Right cardiac atrium (tissue), 5 donors: ENCODE measurements around the gene TSFM. TPM values are rescaled to one million over a fixed set of nuclear protein-coding genes. Genes with fewer than 3 reads are reported as not detected.

Source experiments
- ATAC-seq, 2 donors: fragments of 200-7000 bp; cut with Tn5 transposase; one replicate each; pipeline versions ENCODE4 v1.8.0 to v1.9.1; 2020; ENCODE audit warnings: moderate library complexity in 2 of 2, mild to moderate bottlenecking in 1 of 2
- DNase-seq, 3 donors: peaks; one replicate each; pipeline ENCODE4 v3.0.0-alpha.2; 2020
- H3K27ac ChIP-seq: one replicate; pipeline ENCODE4 v1.5.1; 2013; ENCODE audit warnings: mild to moderate bottlenecking, low read length, control low read depth, moderate library complexity
- H3K27me3 ChIP-seq: one replicate; pipeline ENCODE4 v1.6.1; 2013; ENCODE audit not compliant: control insufficient read depth, insufficient read depth
- H3K4me1 ChIP-seq: one replicate; pipeline ENCODE4 v1.6.1; 2013; ENCODE audit warnings: low read length; ENCODE audit not compliant: control insufficient read depth, insufficient read depth
- H3K4me3 ChIP-seq: one replicate; pipeline ENCODE4 v1.5.1; 2013; ENCODE audit warnings: low read length, control low read depth
- H3K9me3 ChIP-seq: one replicate; pipeline ENCODE4 v1.6.1; 2013; ENCODE audit warnings: low read length; ENCODE audit not compliant: control insufficient read depth
- WGBS: extraction: QIAGEN DNeasy Blood & Tissue Kit; methylation state at CpG from one replicate; pipeline ENCODE4 v1.1.7; 2013; 5-methylcytosine and 5-hydroxymethylcytosine counted together
- intact Hi-C, 4 donors: fragments of 100-400 bp; cut with DNase I; formaldehyde crosslinking; loops; one replicate each; pipeline versions ENCODE4 v1.11.0 to v1.14.0; 2022 to 2023
- polyA plus RNA-seq: library from polyadenylated mRNA; stranded (reverse); fragments of 200-250 nt; gene quantifications from one replicate; pipeline ENCODE4 v1.2.3, GENCODE V29; 2013
- total RNA-seq, 4 donors: library from RNA; stranded (reverse); fragmentation: NEBNext Ultra II Directional; extraction: Animal tissue kit (Norgen Biotek cat#: 25700); gene quantifications; one replicate each; pipeline ENCODE4 v1.2.1, GENCODE V29; 2021
- donor health status: healthy with polysubstance abuse.
- donor health status: DM: no; HTN: yes; CAD: no.
- donor health status: DM: no; HTN: no; CAD: no.
- donor health status: DM: no; HTN: yes; CAD: no; lungs with severe emphysema.
- donor health status: DM: yes; HTN: yes; CAD: no.

TSFM gene
- total and polyA plus RNA-seq, 5 donors: 28.9 to 50.7 (median 33.5) TPM

GRCh38 chr12:57838594-57839302 is 56.2 kb downstream of the TSFM start:
- peaks cover 67% of the 10 kb centered on the region for H3K4me1 ChIP-seq
- peak overlapping the region; percentile 84 for H3K27ac ChIP-seq
- intact Hi-C loops: no loop called here
- peak; percentile 2 to 27 for ATAC-seq
- no peak for DNase-seq
- no peak overlapping the region for H3K4me3 ChIP-seq
- no peaks in the 10 kb centered on the region for H3K9me3 ChIP-seq
- WGBS: 23% methylated on average over 8 of the region's 8 CpGs
- no peaks in the 10 kb centered on the region for H3K27me3 ChIP-seq

GRCh38 chr12:57839996-57840395 is 57.4 kb downstream of the TSFM start:
- H3K27me3 ChIP-seq: no peaks in the 10 kb centered on the region
- intact Hi-C loops: no loop called here
- DNase-seq (peak in 1 of 3 donors; percentile 26), ATAC-seq (no peak)
- no peaks in the 10 kb centered on the region for H3K9me3 ChIP-seq
- WGBS: 33% methylated on average over 5 of the region's 5 CpGs
- H3K27ac ChIP-seq: peak overlapping the region; percentile 69
- H3K4me3 ChIP-seq: no peak overlapping the region
- H3K4me1 ChIP-seq: peaks cover 58% of the 10 kb centered on the region

GRCh38 chr12:57840726-57841125 is 58.1 kb downstream of the TSFM start:
- H3K9me3 ChIP-seq: no peaks in the 10 kb centered on the region
- peak overlapping the region; percentile 69 for H3K27ac ChIP-seq
- intact Hi-C loops: no loop called here
- no peak for DNase-seq
- no peak for ATAC-seq
- peaks cover 51% of the 10 kb centered on the region for H3K4me1 ChIP-seq
- H3K27me3 ChIP-seq: no peaks in the 10 kb centered on the region
- no peak overlapping the region for H3K4me3 ChIP-seq
- WGBS: 13% methylated on average over 3 of the region's 3 CpGs

GRCh38 chr12:57841445-57841844 is 58.9 kb downstream of the TSFM start:
- intact Hi-C loops: no loop called here
- WGBS: 31% methylated on average over 4 of the region's 4 CpGs
- H3K4me1 ChIP-seq: peaks cover 48% of the 10 kb centered on the region

GRCh38 chr12:57842342-57843294 is 60.0 kb downstream of the TSFM start:
- H3K27me3 ChIP-seq: no peaks in the 10 kb centered on the region
- H3K27ac ChIP-seq: peak overlapping the region; percentile 61
- 21% methylated on average over 14 of the region's 14 CpGs for WGBS
- intact Hi-C loops: no loop called here
- ATAC-seq (no peak), DNase-seq (no peak)
- no peaks in the 10 kb centered on the region for H3K9me3 ChIP-seq
- H3K4me3 ChIP-seq: peak overlapping the region; percentile 25
- peaks cover 40% of the 10 kb centered on the region for H3K4me1 ChIP-seq

More at GRCh38 chr12:57841445-57841844, 58.9 kb downstream of the TSFM start:
- H3K27ac ChIP-seq: no peak overlapping the region
- DNase-seq: no peak
- H3K9me3 ChIP-seq: no peaks in the 10 kb centered on the region
- no peak overlapping the region for H3K4me3 ChIP-seq
- ATAC-seq: no peak
- no peaks in the 10 kb centered on the region for H3K27me3 ChIP-seq

GRCh38 chr12:57844709-57845477 is 62.3 kb downstream of the TSFM start:
- Histone ChIP-seq H3K9me3 (no peaks in the 10 kb centered on the region), H3K27me3 (no peaks in the 10 kb centered on the region), H3K4me3 (peak overlapping the region; percentile 92), H3K27ac (peak overlapping the region; percentile 100), H3K4me1 (peaks cover 21% of the 10 kb centered on the region)
- peak; percentile 52 to 54 for ATAC-seq
- intact Hi-C loops: loop anchor here in 2 of 4 donors (5.0 kb wide), 2 partner anchors 47 to 52 kb away; no protein-coding TSS in a partner anchor
- DNase-seq: peak; percentile 81 to 89 (median 89)
- WGBS: under 1% methylated on average over 42 of the region's 42 CpGs

- no peaks in the 10 kb centered on the region for H3K27me3 ChIP-seq
- H3K4me1 ChIP-seq: peaks cover 17% of the 10 kb centered on the region
- ATAC-seq (peak; percentile 50 to 67), DNase-seq (peak; percentile 82 to 93 (median 92))
- H3K9me3 ChIP-seq: no peaks in the 10 kb centered on the region
- WGBS: under 1% methylated on average over 81 of the region's 81 CpGs
- intact Hi-C loops: loop anchor here in 2 of 4 donors (5.0 kb wide), 2 partner anchors 47 to 52 kb away; no protein-coding TSS in a partner anchor
- H3K4me3 ChIP-seq: peak overlapping the region; percentile 92
- peak overlapping the region; percentile 100 for H3K27ac ChIP-seq
These were observed 63.1 kb downstream of the TSFM start for GRCh38 chr12:57845478-57846284.

- ATAC-seq: peak; percentile 30 to 51
- intact Hi-C loops: loop anchor here in 2 of 4 donors (5.0 kb wide), 2 partner anchors 46 to 51 kb away; no protein-coding TSS in a partner anchor
These were observed 63.6 kb downstream of the TSFM start for GRCh38 chr12:57846285-57846576.

GRCh38 chr12:57846577-57847319 is 64.2 kb downstream of the TSFM start, which contains the start of gene CTDSP2:
Gene CTDSP2, minus strand, starts transcription at chr12:57846729. Its CDS starts 294 bp downstream, at chr12:57846435.
- peak within 1 kb of the TSS; percentile 92 for H3K4me3 ChIP-seq
- intact Hi-C loops: loop anchor here in 2 of 4 donors (5.0 kb wide), 2 partner anchors 46 to 51 kb away; no protein-coding TSS in a partner anchor
- H3K4me1 ChIP-seq: peaks cover 13% of the 10 kb centered on the region
- WGBS: under 1% methylated on average over 58 of the region's 58 CpGs
- H3K27ac ChIP-seq: peak within 1 kb of the TSS; percentile 100
- no peaks in the 10 kb centered on the region for H3K9me3 ChIP-seq
- peak; percentile 91 to 92 for ATAC-seq
- DNase-seq: peak; percentile 100
- H3K27me3 ChIP-seq: no peaks in the 10 kb centered on the region

More at GRCh38 chr12:57846285-57846576, 63.6 kb downstream of the TSFM start:
- DNase-seq: no peak
- Histone ChIP-seq H3K4me3 (peak overlapping the region; percentile 92), H3K27me3 (no peaks in the 10 kb centered on the region), H3K9me3 (no peaks in the 10 kb centered on the region), H3K27ac (peak overlapping the region; percentile 100), H3K4me1 (peaks cover 16% of the 10 kb centered on the region)
- under 1% methylated on average over 26 of the region's 26 CpGs for WGBS
